NCI-H2081 treated with DMSO at 0.1 percent for 48 hours (cell line): ENCODE results near the gene ZNF816.
"Not testable (repeated sequence)": the region's sequence is repeated elsewhere in the genome, so short reads cannot be mapped to it uniquely, and the experiment has no call there.

ENCODE experiments used
- DNase-seq: peaks from one replicate; lab custom pipeline; 2025; lab: John Stamatoyannopoulos, UW

The ZNF816 gene

GRCh38 chr19:52959613-52960295 is 2.9 kb downstream of the ZNF816 start:
- DNase-seq, result no peak

GRCh38 chr19:52957591-52957990 is 5.1 kb downstream of the ZNF816 start:
- no peak for DNase-seq

- DNase-seq, result no peak
These were observed 5.8 kb downstream of the ZNF816 start for GRCh38 chr19:52956917-52957316.

GRCh38 chr19:52949422-52949821 is 13.3 kb downstream of the ZNF816 start:
- DNase-seq, result no peak

GRCh38 chr19:52948025-52948770 is 14.5 kb downstream of the ZNF816 start:
- no peak for DNase-seq

GRCh38 chr19:52946322-52947310 is 16.1 kb downstream of the ZNF816 start:
- no peak for DNase-seq

- DNase-seq, result no peak
These were observed 16.9 kb downstream of the ZNF816 start for GRCh38 chr19:52945652-52946321.

GRCh38 chr19:52944703-52945493 is 17.8 kb downstream of the ZNF816 start:
- DNase-seq, result not testable (repeated sequence)

GRCh38 chr19:52943884-52944643 is 18.6 kb downstream of the ZNF816 start:
- no peak for DNase-seq

GRCh38 chr19:52943134-52943883 is 19.4 kb downstream of the ZNF816 start:
- no peak for DNase-seq

- DNase-seq, result no peak
These were observed 20.1 kb downstream of the ZNF816 start for GRCh38 chr19:52942386-52943133.

- DNase-seq, result no peak
These were observed 20.7 kb downstream of the ZNF816 start for GRCh38 chr19:52941941-52942385.

- DNase-seq, result not testable (repeated sequence)
These were observed 21.2 kb downstream of the ZNF816 start for GRCh38 chr19:52941523-52941922.

GRCh38 chr19:52940905-52941304 is 21.8 kb downstream of the ZNF816 start:
- not testable (repeated sequence) for DNase-seq

- no peak for DNase-seq
These were observed 23.9 kb downstream of the ZNF816 start for GRCh38 chr19:52938761-52939160.

GRCh38 chr19:52936954-52937325 is 25.7 kb downstream of the ZNF816 start:
- DNase-seq, result no peak

GRCh38 chr19:52936151-52936953 is 26.3 kb downstream of the ZNF816 start:
- DNase-seq, result no peak

GRCh38 chr19:52935434-52935833 is 27.2 kb downstream of the ZNF816 start:
- no peak for DNase-seq
